ENCODE measurements around the gene HOXD12. TPM values are rescaled to one million over a fixed set of nuclear protein-coding genes. Genes with fewer than 3 reads are reported as not detected.

HOXD12 gene
- total RNA-seq, 1 experiment from 2014 or later, result 0.13 TPM

- no TSS peak for BruUV-seq (replicated peaks)
- intact Hi-C loops (cut with micrococcal nuclease; ENCODE audit: unreplicated experiment), result no loop called here
- ChIA-PET POLR2A (no interaction called here), CTCF (interaction anchor here (1.7 kb wide), 1 partner anchor 324 kb away, joined by 18 read pairs; no protein-coding TSS in a partner anchor)
- in situ Hi-C loops (cut with HindIII; ENCODE audit: low pct_unique_long_range_greater_than_20kb, low sequenced_read_pairs), result no loop called here
- Histone ChIP-seq H3K9me3 (ENCODE audit: control insufficient read depth, insufficient read depth, low read depth, low read length) (no peaks in the 10 kb centered on the region), H3K27me3 (ENCODE audit: control insufficient read depth, insufficient read depth, low read length) (no peaks in the 10 kb centered on the region), H3K27ac (ENCODE audit: low read length) (no peak overlapping the region), H3K4me1 (ENCODE audit: control insufficient read depth, insufficient read depth, low read length) (peaks cover 21% of the 10 kb centered on the region), H3K4me3 (ENCODE audit: low read depth in 2 of 2, low read length in 2 of 2) (peak overlapping the region in 1 of 2 experiments; percentile 31; a peak in 1 of 4 replicates), H3K36me3 (ENCODE audit: control insufficient read depth, insufficient read depth, low read length) (no peaks in the 10 kb centered on the region)
- ATAC-seq (no peak), DNase-seq (ENCODE audit: low read depth, low spot score) (no peak)
- TF ChIP-seq SIN3A (IDR thresholded peaks at IDR 0.05; ENCODE audit: borderline replicate concordance, insufficient read depth, low read depth, low read length) (no peak), CTCF (IDR thresholded peaks at IDR 0.05) (no peak), TCF7L2 (IDR thresholded peaks at IDR 0.05; ENCODE audit: low read depth, low read length) (no peak), POLR2AphosphoS5 (IDR thresholded peaks at IDR 0.05; ENCODE audit: low read depth, low read length) (no peak)
- TF ChIP-seq, protein P1, sequence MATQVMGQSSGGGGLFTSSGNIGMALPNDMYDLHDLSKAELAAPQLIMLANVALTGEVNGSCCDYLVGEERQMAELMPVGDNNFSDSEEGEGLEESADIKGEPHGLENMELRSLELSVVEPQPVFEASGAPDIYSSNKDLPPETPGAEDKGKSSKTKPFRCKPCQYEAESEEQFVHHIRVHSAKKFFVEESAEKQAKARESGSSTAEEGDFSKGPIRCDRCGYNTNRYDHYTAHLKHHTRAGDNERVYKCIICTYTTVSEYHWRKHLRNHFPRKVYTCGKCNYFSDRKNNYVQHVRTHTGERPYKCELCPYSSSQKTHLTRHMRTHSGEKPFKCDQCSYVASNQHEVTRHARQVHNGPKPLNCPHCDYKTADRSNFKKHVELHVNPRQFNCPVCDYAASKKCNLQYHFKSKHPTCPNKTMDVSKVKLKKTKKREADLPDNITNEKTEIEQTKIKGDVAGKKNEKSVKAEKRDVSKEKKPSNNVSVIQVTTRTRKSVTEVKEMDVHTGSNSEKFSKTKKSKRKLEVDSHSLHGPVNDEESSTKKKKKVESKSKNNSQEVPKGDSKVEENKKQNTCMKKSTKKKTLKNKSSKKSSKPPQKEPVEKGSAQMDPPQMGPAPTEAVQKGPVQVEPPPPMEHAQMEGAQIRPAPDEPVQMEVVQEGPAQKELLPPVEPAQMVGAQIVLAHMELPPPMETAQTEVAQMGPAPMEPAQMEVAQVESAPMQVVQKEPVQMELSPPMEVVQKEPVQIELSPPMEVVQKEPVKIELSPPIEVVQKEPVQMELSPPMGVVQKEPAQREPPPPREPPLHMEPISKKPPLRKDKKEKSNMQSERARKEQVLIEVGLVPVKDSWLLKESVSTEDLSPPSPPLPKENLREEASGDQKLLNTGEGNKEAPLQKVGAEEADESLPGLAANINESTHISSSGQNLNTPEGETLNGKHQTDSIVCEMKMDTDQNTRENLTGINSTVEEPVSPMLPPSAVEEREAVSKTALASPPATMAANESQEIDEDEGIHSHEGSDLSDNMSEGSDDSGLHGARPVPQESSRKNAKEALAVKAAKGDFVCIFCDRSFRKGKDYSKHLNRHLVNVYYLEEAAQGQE (IDR thresholded peaks at IDR 0.05; ENCODE audit: insufficient read depth in 1 of 2, low read depth in 2 of 2, low read length in 1 of 2), result no peak
Observed at GRCh38 chr2:176130957-176131847, 31.6 kb downstream of the HOXD12 start.

DNA sequence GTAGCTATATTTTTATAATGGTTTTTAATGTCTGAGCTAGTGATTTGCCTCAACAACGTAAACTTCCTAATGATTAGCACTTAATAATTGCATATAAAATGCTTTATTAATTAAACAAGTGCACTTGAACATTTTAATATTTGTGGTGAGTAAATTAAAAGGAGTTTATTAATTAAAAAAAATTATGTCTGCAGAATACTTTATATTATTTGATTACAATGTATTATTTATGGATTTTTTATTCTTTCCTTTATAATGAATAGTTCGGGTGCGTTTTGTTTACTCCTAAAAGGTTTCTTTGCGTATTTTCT is 32.2 kb downstream of the HOXD12 start:
- in situ Hi-C loops (cut with HindIII; ENCODE audit: low pct_unique_long_range_greater_than_20kb, low sequenced_read_pairs), result no loop called here
- no peaks in the 10 kb centered on the region for H3K36me3 ChIP-seq (ENCODE audit: control insufficient read depth, insufficient read depth, low read length)
- no peaks in the 10 kb centered on the region for H3K27me3 ChIP-seq (ENCODE audit: control insufficient read depth, insufficient read depth, low read length)
- BruUV-seq (replicated peaks), result no TSS peak
- ChIA-PET CTCF (interaction anchor here (1.7 kb wide), 1 partner anchor 323 kb away, joined by 18 read pairs; no protein-coding TSS in a partner anchor), POLR2A (no interaction called here)
- DNase-seq (ENCODE audit: low read depth, low spot score) (no peak), ATAC-seq (no peak)
- H3K9me3 ChIP-seq (ENCODE audit: control insufficient read depth, insufficient read depth, low read depth, low read length), result no peaks in the 10 kb centered on the region
- H3K4me1 ChIP-seq (ENCODE audit: control insufficient read depth, insufficient read depth, low read length), result peaks cover 20% of the 10 kb centered on the region
- peak overlapping the region; percentile 35 to 47; a peak in 3 of 4 replicates for H3K4me3 ChIP-seq (ENCODE audit: low read depth in 2 of 2, low read length in 2 of 2)
- intact Hi-C loops (cut with micrococcal nuclease; ENCODE audit: unreplicated experiment), result no loop called here
- no peak for TF ChIP-seq SIN3A (IDR thresholded peaks at IDR 0.05; ENCODE audit: borderline replicate concordance, insufficient read depth, low read depth, low read length)
- no peak for TF ChIP-seq POLR2AphosphoS5 (IDR thresholded peaks at IDR 0.05; ENCODE audit: low read depth, low read length)
- TF ChIP-seq, protein P1 (IDR thresholded peaks at IDR 0.05; ENCODE audit: insufficient read depth in 1 of 2, low read depth in 2 of 2, low read length in 1 of 2), result no peak
- TF ChIP-seq CTCF (IDR thresholded peaks at IDR 0.05), result no peak
- no peak for TF ChIP-seq TCF7L2 (IDR thresholded peaks at IDR 0.05; ENCODE audit: low read depth, low read length)
- H3K27ac ChIP-seq (ENCODE audit: low read length), result peak overlapping the region; percentile 76

Data from Panc1 (cell line).